ENCODE results near the gene KCNAB1. TPM values are rescaled to one million over a fixed set of nuclear protein-coding genes. Genes with fewer than 3 reads are reported as not detected.

Gene KCNAB1
- total RNA-seq, 1 donor from 2014 or later = 2.4 TPM

DNA sequence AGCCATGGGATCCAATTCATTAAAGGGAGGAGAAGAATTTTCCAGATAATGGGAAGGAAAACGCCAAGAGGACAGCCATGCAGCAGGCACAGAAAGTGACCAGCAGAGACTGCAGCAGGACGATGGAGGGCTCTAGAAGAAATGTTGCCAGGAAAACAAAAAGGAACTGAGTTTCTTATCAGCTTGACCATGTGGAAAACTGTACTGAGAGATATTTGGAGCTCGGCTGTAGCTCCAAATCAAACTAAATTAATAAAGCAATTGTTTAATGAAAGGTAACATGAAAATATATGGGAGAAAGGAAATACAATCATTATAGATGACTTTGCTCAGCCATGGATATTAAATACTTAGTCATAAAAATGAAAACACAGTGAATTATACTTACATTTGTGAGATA, 370.8 kb downstream of the KCNAB1 start:
- Histone ChIP-seq H3K27ac (replicated peaks) (no peak overlapping the region), H3K9me3 (replicated peaks) (no peaks in the 10 kb centered on the region), H3K36me3 (no peaks in the 10 kb centered on the region), H3K4me3 (no peak overlapping the region), H3K27me3 (ENCODE audit: low read depth) (no peaks in the 10 kb centered on the region), H3K4me1 (no peaks in the 10 kb centered on the region)
- DNase-seq = no peak
- intact Hi-C loops (cut with micrococcal nuclease) = no loop called here
- TF ChIP-seq, protein P1, sequence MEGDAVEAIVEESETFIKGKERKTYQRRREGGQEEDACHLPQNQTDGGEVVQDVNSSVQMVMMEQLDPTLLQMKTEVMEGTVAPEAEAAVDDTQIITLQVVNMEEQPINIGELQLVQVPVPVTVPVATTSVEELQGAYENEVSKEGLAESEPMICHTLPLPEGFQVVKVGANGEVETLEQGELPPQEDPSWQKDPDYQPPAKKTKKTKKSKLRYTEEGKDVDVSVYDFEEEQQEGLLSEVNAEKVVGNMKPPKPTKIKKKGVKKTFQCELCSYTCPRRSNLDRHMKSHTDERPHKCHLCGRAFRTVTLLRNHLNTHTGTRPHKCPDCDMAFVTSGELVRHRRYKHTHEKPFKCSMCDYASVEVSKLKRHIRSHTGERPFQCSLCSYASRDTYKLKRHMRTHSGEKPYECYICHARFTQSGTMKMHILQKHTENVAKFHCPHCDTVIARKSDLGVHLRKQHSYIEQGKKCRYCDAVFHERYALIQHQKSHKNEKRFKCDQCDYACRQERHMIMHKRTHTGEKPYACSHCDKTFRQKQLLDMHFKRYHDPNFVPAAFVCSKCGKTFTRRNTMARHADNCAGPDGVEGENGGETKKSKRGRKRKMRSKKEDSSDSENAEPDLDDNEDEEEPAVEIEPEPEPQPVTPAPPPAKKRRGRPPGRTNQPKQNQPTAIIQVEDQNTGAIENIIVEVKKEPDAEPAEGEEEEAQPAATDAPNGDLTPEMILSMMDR (IDR thresholded peaks at IDR 0.05; ENCODE audit: borderline replicate concordance) = no peak

DNA sequence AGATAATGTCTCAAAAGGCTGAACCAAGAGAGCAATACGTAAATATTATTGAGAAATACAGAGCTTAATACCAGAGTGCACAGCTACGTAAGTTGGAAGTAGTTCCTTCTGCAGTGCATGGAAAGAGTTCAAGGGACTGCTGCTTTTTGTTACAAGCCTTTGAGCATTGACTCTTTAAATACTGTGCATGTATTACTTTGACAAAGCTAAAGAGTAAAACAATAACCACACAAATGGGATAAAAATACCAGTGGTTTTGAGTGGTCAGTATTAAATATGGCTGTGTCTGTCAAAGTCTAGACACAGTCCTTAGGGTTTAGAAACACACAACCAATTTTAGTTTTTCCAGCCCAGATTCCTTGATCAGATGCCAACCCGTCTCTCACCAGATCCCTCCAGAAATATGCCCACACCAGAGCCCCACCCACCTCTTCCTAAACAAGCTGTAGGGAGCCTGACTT, 372.5 kb downstream of the KCNAB1 start:
- no peak for DNase-seq
- Histone ChIP-seq H3K27ac (replicated peaks) (no peak overlapping the region), H3K36me3 (no peaks in the 10 kb centered on the region), H3K27me3 (ENCODE audit: low read depth) (no peaks in the 10 kb centered on the region), H3K4me1 (no peaks in the 10 kb centered on the region), H3K9me3 (replicated peaks) (no peaks in the 10 kb centered on the region), H3K4me3 (no peak overlapping the region)
- intact Hi-C loops (cut with micrococcal nuclease) = no loop called here
- TF ChIP-seq, protein P1 (IDR thresholded peaks at IDR 0.05; ENCODE audit: borderline replicate concordance) = no peak

DNA sequence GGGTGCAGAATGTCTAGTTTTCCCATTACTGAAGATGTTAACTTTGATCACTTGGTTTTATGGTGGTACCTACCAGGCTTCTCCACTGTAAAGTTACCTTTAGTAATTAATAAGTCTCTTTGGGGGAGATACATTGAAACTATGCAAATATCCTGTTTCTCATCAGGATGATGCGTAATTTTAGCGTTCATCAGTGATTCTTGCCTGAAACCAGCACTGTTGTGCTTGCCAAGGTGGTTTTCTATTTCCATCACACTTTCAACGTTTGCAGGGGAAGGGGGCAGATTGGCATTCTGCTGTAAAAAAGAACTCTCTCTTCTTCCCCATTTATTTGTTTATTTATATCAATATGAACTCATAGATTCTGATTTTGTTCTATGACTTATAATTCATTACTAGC, 373.5 kb downstream of the KCNAB1 start:
- Histone ChIP-seq H3K4me1 (no peaks in the 10 kb centered on the region), H3K27ac (replicated peaks) (no peak overlapping the region), H3K4me3 (no peak overlapping the region), H3K27me3 (ENCODE audit: low read depth) (no peaks in the 10 kb centered on the region), H3K36me3 (no peaks in the 10 kb centered on the region), H3K9me3 (replicated peaks) (peaks cover 2% of the 10 kb centered on the region)
- intact Hi-C loops (cut with micrococcal nuclease) = no loop called here
- TF ChIP-seq, protein P1 (IDR thresholded peaks at IDR 0.05; ENCODE audit: borderline replicate concordance) = no peak
- DNase-seq = no peak

DNA sequence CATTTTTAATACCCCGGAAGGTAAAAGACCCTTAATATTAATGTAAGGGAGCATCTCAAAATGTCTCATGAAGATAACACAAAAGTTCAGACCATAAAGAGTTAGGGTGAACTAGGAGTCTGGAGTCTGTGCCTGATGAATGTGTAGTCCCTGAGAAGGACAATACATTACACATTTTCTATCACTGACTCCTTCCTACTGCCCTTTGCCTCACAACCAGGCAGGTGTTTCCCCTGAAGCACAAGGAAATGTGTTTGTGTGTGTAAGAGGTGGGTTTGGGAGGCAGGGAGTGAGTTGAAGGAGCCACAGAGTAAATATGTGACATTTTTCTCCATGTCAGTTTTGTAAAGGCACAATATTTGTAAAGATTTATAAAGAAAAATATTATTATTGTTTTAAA, 375.4 kb downstream of the KCNAB1 start:
- no peak overlapping the region for H3K4me3 ChIP-seq
- no peaks in the 10 kb centered on the region for H3K4me1 ChIP-seq
- H3K27ac ChIP-seq (replicated peaks) = no peak overlapping the region
- intact Hi-C loops (cut with micrococcal nuclease) = no loop called here
- no peaks in the 10 kb centered on the region for H3K36me3 ChIP-seq
- DNase-seq = no peak
- H3K9me3 ChIP-seq (replicated peaks) = peaks cover 4% of the 10 kb centered on the region
- H3K27me3 ChIP-seq (ENCODE audit: low read depth) = no peaks in the 10 kb centered on the region
- TF ChIP-seq, protein P1 (IDR thresholded peaks at IDR 0.05; ENCODE audit: borderline replicate concordance) = no peak

DNA sequence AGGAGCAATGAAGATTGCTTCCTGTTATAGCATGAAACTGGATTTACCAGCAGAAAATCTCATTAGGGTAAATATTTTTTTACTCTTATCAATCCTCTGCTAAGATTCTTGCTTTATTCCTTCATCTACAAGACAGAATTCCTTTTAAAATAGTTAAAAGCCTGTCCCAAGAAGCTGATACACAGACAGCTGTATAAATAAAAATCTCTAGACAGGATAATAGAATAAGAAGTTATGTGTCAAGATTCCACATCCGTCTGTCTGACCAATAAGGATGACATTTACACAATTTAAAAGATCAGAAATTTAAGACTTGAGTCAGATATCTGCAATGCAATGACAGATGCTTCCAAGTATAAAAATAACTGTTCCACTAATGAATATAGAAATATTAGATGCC, 376.9 kb downstream of the KCNAB1 start:
- TF ChIP-seq, protein P1 (IDR thresholded peaks at IDR 0.05; ENCODE audit: borderline replicate concordance) = no peak
- DNase-seq = no peak
- no peaks in the 10 kb centered on the region for H3K36me3 ChIP-seq
- H3K4me3 ChIP-seq = no peak overlapping the region
- no peaks in the 10 kb centered on the region for H3K4me1 ChIP-seq
- H3K27me3 ChIP-seq (ENCODE audit: low read depth) = no peaks in the 10 kb centered on the region
- no peak overlapping the region for H3K27ac ChIP-seq (replicated peaks)
- peaks cover 4% of the 10 kb centered on the region for H3K9me3 ChIP-seq (replicated peaks)
- intact Hi-C loops (cut with micrococcal nuclease) = no loop called here

DNA sequence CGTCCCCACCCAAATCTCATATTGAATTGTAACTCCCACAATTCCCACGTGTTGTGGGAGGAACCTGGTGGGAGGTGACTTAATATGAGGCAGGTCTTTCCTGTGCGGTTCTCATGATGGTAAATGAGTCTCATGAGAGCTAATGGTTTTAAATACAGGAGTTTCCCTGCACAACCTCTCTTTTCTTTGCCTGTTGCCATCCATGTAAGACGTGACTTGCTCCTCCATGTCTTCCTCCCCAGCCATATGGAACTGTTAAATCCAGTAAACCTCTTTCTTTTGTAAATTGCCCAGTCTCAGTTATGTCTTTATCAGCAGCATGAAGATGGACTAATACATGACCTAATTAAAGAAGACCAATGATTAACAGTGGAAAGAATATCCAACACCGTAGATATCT, 377.9 kb downstream of the KCNAB1 start:
- intact Hi-C loops (cut with micrococcal nuclease) = no loop called here
- Histone ChIP-seq H3K36me3 (no peaks in the 10 kb centered on the region), H3K9me3 (replicated peaks) (peaks cover 4% of the 10 kb centered on the region), H3K4me3 (no peak overlapping the region), H3K4me1 (no peaks in the 10 kb centered on the region), H3K27ac (replicated peaks) (no peak overlapping the region), H3K27me3 (ENCODE audit: low read depth) (no peaks in the 10 kb centered on the region)
- TF ChIP-seq, protein P1 (IDR thresholded peaks at IDR 0.05; ENCODE audit: borderline replicate concordance) = no peak
- DNase-seq = no peak
